ENCODE data around the gene CHAC2. TPM values are rescaled to one million over a fixed set of nuclear protein-coding genes. Genes with fewer than 3 reads are reported as not detected.
A peak's percentile ranks its signal among the peaks of the same experiment; 100 is the strongest.

The CHAC2 gene
- total RNA-seq, 1 experiment from 2014 or later, result 21.3 TPM

DNA sequence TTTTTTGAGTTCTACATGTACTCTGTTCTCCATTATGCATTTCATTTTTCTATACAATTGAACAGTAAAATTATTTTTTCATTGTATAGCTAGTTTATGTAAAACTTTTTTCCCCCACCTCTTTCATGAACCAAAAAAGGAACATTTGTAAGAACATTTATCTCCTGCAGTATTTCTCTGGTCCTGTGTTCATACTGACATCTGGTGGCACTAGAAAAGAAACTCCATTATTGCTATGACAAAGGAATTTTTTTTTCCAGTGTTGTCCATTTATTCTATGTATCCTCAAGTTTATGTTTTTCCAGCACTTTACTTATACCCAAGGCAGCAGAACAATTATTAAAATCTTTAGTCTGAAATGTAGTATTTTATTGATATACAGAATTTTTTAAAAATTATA lies 27.4 kb upstream of the CHAC2 start:
- no peaks in the 10 kb centered on the region for H3K9me2 ChIP-seq (replicated peaks; ENCODE audit: insufficient read depth, low read length)
- no peak overlapping the region for H3K9ac ChIP-seq (ENCODE audit: low read length)
- peaks cover 6% of the 10 kb centered on the region; the same call in 1 of the 2 replicates for H3K36me3 ChIP-seq (ENCODE audit: insufficient read depth, low read length)
- H3K79me2 ChIP-seq (ENCODE audit: low read length), result peaks cover 54% of the 10 kb centered on the region
- H4K20me1 ChIP-seq (ENCODE audit: insufficient read depth, low read depth, low read length), result no peaks in the 10 kb centered on the region
- no peak overlapping the region for H3K27ac ChIP-seq (ENCODE audit: low read length)
- H2AFZ ChIP-seq (ENCODE audit: low read length), result no peak overlapping the region
- H3K4me2 ChIP-seq (ENCODE audit: low read depth, low read length, poor library complexity, severe bottlenecking), result no peak overlapping the region
- no peaks in the 10 kb centered on the region for H3K9me3 ChIP-seq (ENCODE audit: low read length)
- H3K27me3 ChIP-seq (ENCODE audit: low read length), result no peaks in the 10 kb centered on the region
- no peak overlapping the region for H3K4me3 ChIP-seq (ENCODE audit: low read length)
- DNase-seq, result peak; percentile 64
- H3K4me1 ChIP-seq (ENCODE audit: low read length), result peaks cover 12% of the 10 kb centered on the region

DNA sequence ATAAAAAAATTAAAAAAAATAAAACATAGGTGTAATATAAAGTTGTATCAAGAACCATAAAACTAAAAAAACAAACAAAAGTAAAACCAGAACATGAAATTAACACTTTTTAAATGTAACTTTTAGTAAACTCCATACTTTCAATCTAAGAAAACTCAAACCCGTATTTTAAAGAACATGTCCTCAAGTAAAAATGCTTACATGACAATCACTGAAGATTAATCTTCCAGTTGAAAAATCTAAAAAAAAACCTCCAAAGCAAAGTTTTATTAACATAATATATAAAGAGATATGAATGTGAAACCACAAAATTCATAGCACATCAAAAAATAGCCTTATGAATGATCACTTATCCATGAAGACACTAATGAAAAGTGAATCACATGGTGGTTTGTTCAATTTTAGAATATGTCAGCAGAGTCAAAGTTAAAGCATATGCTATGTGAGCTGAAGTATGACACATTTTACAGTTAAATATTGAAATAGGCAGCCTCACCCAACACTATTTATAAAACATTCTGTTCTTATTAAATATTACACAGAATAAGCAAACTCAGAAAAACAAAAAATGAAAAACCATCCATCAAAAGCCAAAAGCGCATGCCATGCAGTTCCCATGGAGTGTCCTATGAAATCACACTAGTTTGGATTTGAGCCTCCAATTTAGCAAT lies 23.1 kb upstream of the CHAC2 start:
- Histone ChIP-seq H2AFZ (ENCODE audit: low read length) (no peak overlapping the region), H3K9ac (ENCODE audit: low read length) (no peak overlapping the region), H3K9me3 (ENCODE audit: low read length) (no peaks in the 10 kb centered on the region)

DNA sequence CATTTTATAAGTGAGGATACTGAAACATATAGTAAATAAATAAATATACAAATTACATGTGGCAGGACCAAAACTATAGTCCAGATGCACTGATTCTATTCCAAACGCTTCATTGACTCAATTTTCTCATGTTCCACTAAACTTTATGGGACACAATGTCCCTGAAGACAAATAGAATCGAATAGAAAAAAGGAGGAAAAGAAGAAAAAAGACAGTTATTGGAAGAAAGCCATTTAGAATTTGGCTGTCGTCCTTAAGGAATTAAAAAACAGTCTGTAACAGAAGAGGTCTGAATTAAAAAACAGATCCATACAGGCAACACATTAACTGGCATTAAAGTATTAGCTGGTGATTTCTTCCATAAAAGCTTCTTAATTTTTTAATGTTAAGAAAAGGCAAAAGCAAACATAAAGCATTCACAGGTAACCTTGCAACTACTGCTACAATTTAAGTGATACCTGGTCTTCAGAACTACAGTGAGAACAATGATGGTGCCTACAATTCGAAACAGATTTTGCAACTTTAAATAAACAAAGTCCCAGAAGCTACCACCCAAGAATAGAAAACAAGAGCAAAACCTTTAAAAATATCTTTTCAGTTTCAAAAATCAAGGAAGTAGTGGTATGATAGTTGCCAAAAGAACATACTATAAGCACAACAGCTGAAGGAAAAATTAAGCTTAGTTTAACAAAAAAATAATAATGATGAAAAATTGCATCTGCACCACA lies 17.4 kb upstream of the CHAC2 start:
- Histone ChIP-seq H3K4me1 (ENCODE audit: low read length) (peaks cover 33% of the 10 kb centered on the region), H3K4me3 (ENCODE audit: low read length) (no peak overlapping the region), H2AFZ (ENCODE audit: low read length) (no peak overlapping the region), H3K27ac (ENCODE audit: low read length) (0 out of 2 replicates have a peak overlapping the region, but pooled peaks have one; percentile 9), H3K4me2 (ENCODE audit: low read depth, low read length, poor library complexity, severe bottlenecking) (no peak overlapping the region), H3K9me2 (replicated peaks; ENCODE audit: insufficient read depth, low read length) (no peaks in the 10 kb centered on the region), H3K9me3 (ENCODE audit: low read length) (no peaks in the 10 kb centered on the region), H3K79me2 (ENCODE audit: low read length) (peaks cover 20% of the 10 kb centered on the region; the same call in 1 of the 2 replicates), H3K9ac (ENCODE audit: low read length) (no peak overlapping the region), H3K27me3 (ENCODE audit: low read length) (no peaks in the 10 kb centered on the region), H3K36me3 (ENCODE audit: insufficient read depth, low read length) (peaks cover 22% of the 10 kb centered on the region; the same call in 1 of the 2 replicates), H4K20me1 (ENCODE audit: insufficient read depth, low read depth, low read length) (no peaks in the 10 kb centered on the region)
- no peak for DNase-seq

More for the DNA sequence above, 23.1 kb upstream of the CHAC2 start:
- Histone ChIP-seq H3K4me3 (ENCODE audit: low read length) (no peak overlapping the region), H3K27ac (ENCODE audit: low read length) (peak overlapping the region; percentile 67), H3K4me1 (ENCODE audit: low read length) (peaks cover 16% of the 10 kb centered on the region), H3K9me2 (replicated peaks; ENCODE audit: insufficient read depth, low read length) (no peaks in the 10 kb centered on the region), H4K20me1 (ENCODE audit: insufficient read depth, low read depth, low read length) (no peaks in the 10 kb centered on the region), H3K27me3 (ENCODE audit: low read length) (no peaks in the 10 kb centered on the region), H3K79me2 (ENCODE audit: low read length) (peaks cover 28% of the 10 kb centered on the region), H3K36me3 (ENCODE audit: insufficient read depth, low read length) (peaks cover 13% of the 10 kb centered on the region; the same call in 1 of the 2 replicates), H3K4me2 (ENCODE audit: low read depth, low read length, poor library complexity, severe bottlenecking) (peak overlapping the region; percentile 49)
- DNase-seq, result peak; percentile 69

DNA sequence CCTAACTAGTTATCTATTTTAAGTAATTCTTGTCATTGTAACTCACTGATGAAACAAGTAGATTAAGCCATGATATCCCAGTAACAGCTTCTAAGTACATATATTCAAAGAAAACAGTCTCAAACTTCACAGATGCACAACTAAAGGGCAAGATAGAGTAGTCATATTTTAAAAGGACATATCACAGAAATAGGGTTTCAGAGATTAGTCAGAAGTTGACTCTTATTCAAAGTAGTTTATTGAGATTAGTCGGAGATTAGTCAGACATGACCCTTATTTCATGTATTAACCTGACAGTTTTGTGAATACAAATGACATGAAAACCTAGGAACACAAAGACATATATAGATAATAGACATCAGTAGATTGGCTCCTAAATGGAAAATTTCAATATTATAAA lies 15.9 kb upstream of the CHAC2 start:
- Histone ChIP-seq H3K9me3 (ENCODE audit: low read length) (no peaks in the 10 kb centered on the region), H3K27ac (ENCODE audit: low read length) (no peak overlapping the region), H3K4me1 (ENCODE audit: low read length) (peaks cover 29% of the 10 kb centered on the region), H3K79me2 (ENCODE audit: low read length) (peaks cover 20% of the 10 kb centered on the region; the same call in 1 of the 2 replicates), H3K36me3 (ENCODE audit: insufficient read depth, low read length) (peaks cover 22% of the 10 kb centered on the region; the same call in 1 of the 2 replicates), H3K27me3 (ENCODE audit: low read length) (no peaks in the 10 kb centered on the region), H3K9ac (ENCODE audit: low read length) (no peak overlapping the region), H3K4me3 (ENCODE audit: low read length) (no peak overlapping the region), H3K9me2 (replicated peaks; ENCODE audit: insufficient read depth, low read length) (no peaks in the 10 kb centered on the region), H4K20me1 (ENCODE audit: insufficient read depth, low read depth, low read length) (no peaks in the 10 kb centered on the region), H3K4me2 (ENCODE audit: low read depth, low read length, poor library complexity, severe bottlenecking) (peak overlapping the region; percentile 7), H2AFZ (ENCODE audit: low read length) (no peak overlapping the region)
- no peak for DNase-seq

DNA sequence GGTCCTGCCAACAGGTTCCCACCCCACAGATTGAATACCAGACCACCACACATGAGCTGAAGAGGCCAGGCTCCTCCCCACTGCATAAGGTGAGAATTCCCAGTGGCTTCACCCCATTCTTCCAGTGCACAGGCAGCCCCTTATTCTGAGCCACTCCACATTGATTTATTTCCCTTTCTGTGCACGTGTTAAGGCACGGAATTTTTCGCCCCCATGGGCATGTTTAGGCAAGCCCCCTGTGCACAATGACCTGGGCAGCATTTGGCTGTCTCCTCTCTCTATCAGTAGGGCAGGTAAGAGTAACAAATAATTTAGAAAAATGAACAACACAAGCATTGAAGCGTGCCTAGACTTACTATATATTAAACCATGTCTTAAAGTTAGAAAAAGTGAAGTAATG lies 15.2 kb upstream of the CHAC2 start:
- no peak for DNase-seq
- no peak overlapping the region for H3K27ac ChIP-seq (ENCODE audit: low read length)

DNA sequence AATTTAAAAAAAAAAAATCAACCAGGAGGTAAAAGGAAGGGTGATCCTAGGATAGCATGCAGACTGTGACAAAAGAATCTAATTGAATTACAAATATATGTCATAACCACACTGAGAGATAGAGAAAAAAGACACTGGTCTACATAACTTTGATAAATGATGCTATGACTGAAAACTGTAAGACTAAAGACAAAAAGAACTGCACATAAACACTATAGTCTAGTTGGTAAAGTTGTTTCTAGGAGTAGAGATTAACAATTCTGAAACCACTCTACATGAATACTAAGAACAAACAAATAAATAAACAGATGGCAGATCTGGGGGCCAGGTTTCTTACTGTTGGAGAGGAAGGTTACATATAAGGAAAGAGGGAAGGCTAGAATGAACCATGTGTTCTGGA lies 14.6 kb upstream of the CHAC2 start:
- Histone ChIP-seq H3K4me1 (ENCODE audit: low read length) (peaks cover 29% of the 10 kb centered on the region), H3K36me3 (ENCODE audit: insufficient read depth, low read length) (peaks cover 14% of the 10 kb centered on the region; the same call in 1 of the 2 replicates), H3K4me2 (ENCODE audit: low read depth, low read length, poor library complexity, severe bottlenecking) (no peak overlapping the region), H3K9me2 (replicated peaks; ENCODE audit: insufficient read depth, low read length) (no peaks in the 10 kb centered on the region), H2AFZ (ENCODE audit: low read length) (no peak overlapping the region), H3K9ac (ENCODE audit: low read length) (no peak overlapping the region), H3K27ac (ENCODE audit: low read length) (no peak overlapping the region), H3K27me3 (ENCODE audit: low read length) (no peaks in the 10 kb centered on the region), H4K20me1 (ENCODE audit: insufficient read depth, low read depth, low read length) (no peaks in the 10 kb centered on the region), H3K4me3 (ENCODE audit: low read length) (no peak overlapping the region), H3K79me2 (ENCODE audit: low read length) (peaks cover 20% of the 10 kb centered on the region; the same call in 1 of the 2 replicates), H3K9me3 (ENCODE audit: low read length) (no peaks in the 10 kb centered on the region)
- DNase-seq, result no peak

More for the DNA sequence above, 15.2 kb upstream of the CHAC2 start:
- Histone ChIP-seq H3K4me2 (ENCODE audit: low read depth, low read length, poor library complexity, severe bottlenecking) (peak overlapping the region; percentile 7), H2AFZ (ENCODE audit: low read length) (no peak overlapping the region), H3K27me3 (ENCODE audit: low read length) (no peaks in the 10 kb centered on the region), H3K9me2 (replicated peaks; ENCODE audit: insufficient read depth, low read length) (no peaks in the 10 kb centered on the region), H3K4me1 (ENCODE audit: low read length) (peaks cover 29% of the 10 kb centered on the region), H3K9ac (ENCODE audit: low read length) (no peak overlapping the region), H3K79me2 (ENCODE audit: low read length) (peaks cover 20% of the 10 kb centered on the region; the same call in 1 of the 2 replicates), H4K20me1 (ENCODE audit: insufficient read depth, low read depth, low read length) (no peaks in the 10 kb centered on the region), H3K4me3 (ENCODE audit: low read length) (no peak overlapping the region), H3K9me3 (ENCODE audit: low read length) (no peaks in the 10 kb centered on the region), H3K36me3 (ENCODE audit: insufficient read depth, low read length) (peaks cover 21% of the 10 kb centered on the region; the same call in 1 of the 2 replicates)

DNA sequence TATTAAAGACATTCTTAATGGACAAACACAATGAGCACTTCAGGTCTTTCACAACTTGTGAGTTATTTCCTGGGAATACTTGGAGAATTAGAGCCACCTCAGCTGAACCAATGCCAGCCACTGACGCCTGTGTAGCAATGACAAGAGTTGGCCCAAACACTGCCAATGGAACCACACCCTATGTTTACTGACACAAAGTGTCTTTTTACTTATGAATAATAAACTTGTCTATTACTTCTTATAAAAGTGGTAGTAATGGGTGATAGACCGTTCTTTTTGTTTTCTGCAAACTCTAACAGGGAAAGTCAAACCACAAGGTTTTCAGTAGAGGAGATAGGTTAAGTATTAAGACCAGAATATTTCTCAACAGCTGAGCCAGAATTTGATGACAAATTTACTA lies 12.5 kb upstream of the CHAC2 start:
- H3K4me2 ChIP-seq (ENCODE audit: low read depth, low read length, poor library complexity, severe bottlenecking), result no peak overlapping the region

DNA sequence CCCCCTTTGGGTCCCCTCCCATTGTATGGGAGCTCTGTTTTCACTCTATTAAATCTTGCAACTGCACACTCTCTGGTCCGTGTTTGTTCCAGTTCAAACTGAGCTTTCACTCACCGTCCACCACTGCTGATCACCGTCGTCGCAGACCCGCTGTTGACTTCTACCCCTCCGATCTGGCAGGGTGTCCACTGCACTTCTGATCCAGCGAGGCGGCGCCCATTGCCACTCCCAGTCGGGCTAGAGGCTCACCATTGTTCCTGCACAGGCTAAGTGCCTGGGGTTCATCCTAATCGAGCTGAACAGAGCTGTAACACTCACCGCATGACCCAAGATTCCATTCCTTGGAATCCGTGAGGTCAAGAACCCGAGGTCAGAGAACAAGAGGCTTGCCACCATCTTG lies 11.0 kb upstream of the CHAC2 start:
- Histone ChIP-seq H3K4me3 (ENCODE audit: low read length) (no peak overlapping the region), H3K79me2 (ENCODE audit: low read length) (peaks cover 12% of the 10 kb centered on the region; the same call in 1 of the 2 replicates), H2AFZ (ENCODE audit: low read length) (no peak overlapping the region), H3K4me2 (ENCODE audit: low read depth, low read length, poor library complexity, severe bottlenecking) (no peak overlapping the region), H3K27ac (ENCODE audit: low read length) (no peak overlapping the region), H3K9me3 (ENCODE audit: low read length) (no peaks in the 10 kb centered on the region), H3K27me3 (ENCODE audit: low read length) (no peaks in the 10 kb centered on the region), H3K9me2 (replicated peaks; ENCODE audit: insufficient read depth, low read length) (no peaks in the 10 kb centered on the region), H4K20me1 (ENCODE audit: insufficient read depth, low read depth, low read length) (no peaks in the 10 kb centered on the region), H3K36me3 (ENCODE audit: insufficient read depth, low read length) (peaks cover 3% of the 10 kb centered on the region; the same call in 1 of the 2 replicates), H3K9ac (ENCODE audit: low read length) (no peak overlapping the region), H3K4me1 (ENCODE audit: low read length) (peaks cover 14% of the 10 kb centered on the region)
- no peak for DNase-seq

More for the DNA sequence above, 12.5 kb upstream of the CHAC2 start:
- H3K9me2 ChIP-seq (replicated peaks; ENCODE audit: insufficient read depth, low read length), result no peaks in the 10 kb centered on the region
- peaks cover 16% of the 10 kb centered on the region; the same call in 1 of the 2 replicates for H3K79me2 ChIP-seq (ENCODE audit: low read length)
- H3K27me3 ChIP-seq (ENCODE audit: low read length), result no peaks in the 10 kb centered on the region
- no peaks in the 10 kb centered on the region for H3K9me3 ChIP-seq (ENCODE audit: low read length)
- H2AFZ ChIP-seq (ENCODE audit: low read length), result no peak overlapping the region
- no peak overlapping the region for H3K9ac ChIP-seq (ENCODE audit: low read length)
- no peak overlapping the region for H3K27ac ChIP-seq (ENCODE audit: low read length)
- H3K4me1 ChIP-seq (ENCODE audit: low read length), result peaks cover 29% of the 10 kb centered on the region
- H4K20me1 ChIP-seq (ENCODE audit: insufficient read depth, low read depth, low read length), result no peaks in the 10 kb centered on the region
- H3K36me3 ChIP-seq (ENCODE audit: insufficient read depth, low read length), result peaks cover 12% of the 10 kb centered on the region; the same call in 1 of the 2 replicates
- DNase-seq, result no peak
- no peak overlapping the region for H3K4me3 ChIP-seq (ENCODE audit: low read length)
